NCI-H460 (cell line): ENCODE measurements around the gene INTS3. TPM values are rescaled to one million over a fixed set of nuclear protein-coding genes. Genes with fewer than 3 reads are reported as not detected.
"Not testable (repeated sequence)": the region's sequence is repeated elsewhere in the genome, so short reads cannot be mapped to it uniquely, and the experiment has no call there.

ENCODE experiments used
- DNase-seq: peaks from one replicate; pipeline ENCODE4 v3.0.0-alpha.2; 2016; ENCODE audit warnings: low read depth; ENCODE audit errors: extremely low read depth
- total RNA-seq: library from RNA; depleted of rRNA; stranded (reverse); fragments of >200 nt; shearing (Covaris generic); gene quantifications from 2 replicates; pipeline ENCODE4 v1.2.3, GENCODE V29; 2014

INTS3 gene
- total RNA-seq, 1 experiment from 2014 or later, result 46.6 TPM

- no peak for DNase-seq
Observed at GRCh38 chr1:153698923-153699714, 28.7 kb upstream of the INTS3 start.

GRCh38 chr1:153699768-153700167 is 28.1 kb upstream of the INTS3 start:
- DNase-seq, result no peak

- DNase-seq, result no peak
Observed at GRCh38 chr1:153705484-153705883, 22.4 kb upstream of the INTS3 start.

- DNase-seq, result no peak
Observed at GRCh38 chr1:153711026-153711425, 16.8 kb upstream of the INTS3 start.

- DNase-seq, result not testable (repeated sequence)
Observed at GRCh38 chr1:153716211-153716610, 11.6 kb upstream of the INTS3 start.

- no peak for DNase-seq
Observed at GRCh38 chr1:153717330-153717729, 10.5 kb upstream of the INTS3 start.

GRCh38 chr1:153723687-153724086 is 4.2 kb upstream of the INTS3 start:
- no peak for DNase-seq

- not testable (repeated sequence) for DNase-seq
Observed at GRCh38 chr1:153724634-153725033, 3.2 kb upstream of the INTS3 start.

- DNase-seq, result no peak
Observed at GRCh38 chr1:153728305-153729066, 636 bp downstream of the INTS3 start.

GRCh38 chr1:153730468-153730988 is 2.7 kb downstream of the INTS3 start:
- DNase-seq, result no peak

GRCh38 chr1:153733970-153734369 is 6.1 kb downstream of the INTS3 start:
- DNase-seq, result no peak

- DNase-seq, result no peak
Observed at GRCh38 chr1:153734396-153735089, 6.7 kb downstream of the INTS3 start.

GRCh38 chr1:153735090-153735420 is 7.2 kb downstream of the INTS3 start:
- DNase-seq, result no peak

GRCh38 chr1:153741986-153742385 is 14.1 kb downstream of the INTS3 start:
- no peak for DNase-seq

GRCh38 chr1:153742411-153743142 is 14.7 kb downstream of the INTS3 start:
- no peak for DNase-seq

GRCh38 chr1:153745417-153745816 is 17.6 kb downstream of the INTS3 start:
- DNase-seq, result no peak

GRCh38 chr1:153746174-153746573 is 18.3 kb downstream of the INTS3 start:
- no peak for DNase-seq

- no peak for DNase-seq
Observed at GRCh38 chr1:153748903-153749302, 21.1 kb downstream of the INTS3 start.

- peak; percentile 86 for DNase-seq
Observed at GRCh38 chr1:153749408-153750005, 21.7 kb downstream of the INTS3 start.
